Right atrium auricular region (tissue), 2 donors: ENCODE data around the gene ESYT3. TPM values are rescaled to one million over a fixed set of nuclear protein-coding genes. Genes with fewer than 3 reads are reported as not detected.

ENCODE experiments used
- DNase-seq: peaks from one replicate; pipeline ENCODE4 v3.0.0-alpha.2; 2019; ENCODE audit warnings: low spot score
- H3K27ac ChIP-seq, 2 donors: fragments of 200-600 bp; sonication (generic); 1 replicate in 1 of 2; 2 replicates in 1 of 2; pipeline ENCODE4 v1.5.1; 2016 to 2019
- H3K27me3 ChIP-seq, 2 donors: fragments of 200-600 bp; sonication (generic); one replicate each; pipeline versions ENCODE4 v1.5.1 to v1.6.0; 2017 to 2019
- H3K36me3 ChIP-seq: fragments of 200-600 bp; sonication (generic); one replicate; pipeline ENCODE4 v1.5.1; 2016
- H3K4me1 ChIP-seq, 2 donors: fragments of 200-600 bp; sonication (generic); one replicate each; pipeline versions ENCODE4 v1.5.1 to v1.6.0; 2017 to 2019
- H3K4me3 ChIP-seq, 2 donors: fragments of 200-600 bp; sonication (generic); 1 replicate in 1 of 2; 2 replicates in 1 of 2; pipeline ENCODE4 v1.5.1; 2017 to 2019; ENCODE audit warnings: mild to moderate bottlenecking in 1 of 2, moderate library complexity in 1 of 2
- H3K9me3 ChIP-seq, 2 donors: fragments of 200-600 bp; sonication (generic); one replicate each; pipeline ENCODE4 v1.5.1; 2019
- total RNA-seq, 2 donors: library from RNA; depleted of rRNA; stranded (reverse); fragments of >200 nt; gene quantifications; one replicate each; pipeline ENCODE4 v1.1.0, GENCODE V29; 2016
- TF ChIP-seq, protein P1 (sequence below), 2 donors: fragments of 200-600 bp; sonication (generic); IDR thresholded peaks; one replicate each; pipeline ENCODE4 v1.5.1; 2019; ENCODE audit warnings: antibody characterized with exemption in 2 of 2

The ESYT3 gene
- total RNA-seq, 2 donors from 2014 or later, result 1.6 to 2.6 TPM

DNA sequence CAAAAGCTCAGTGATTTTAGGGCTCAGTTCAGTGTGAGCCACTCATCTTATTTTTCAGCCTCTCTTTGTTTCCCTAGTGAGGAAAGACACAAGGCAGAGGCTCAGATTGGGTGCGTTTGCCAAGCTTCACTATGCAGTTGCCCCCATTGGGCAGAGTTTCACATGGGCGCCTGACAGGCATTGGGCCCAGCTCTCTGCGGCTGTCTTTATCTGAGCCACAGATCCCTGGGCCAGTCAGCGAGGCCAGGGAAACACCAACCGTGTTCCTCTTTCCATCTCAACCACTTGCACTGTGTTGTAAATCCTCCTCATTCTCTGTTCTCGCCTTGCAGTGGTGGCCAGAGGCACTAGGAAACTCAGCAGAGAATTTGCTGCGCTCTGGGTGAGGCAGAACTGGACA, 10.8 kb downstream of the ESYT3 start:
- Histone ChIP-seq H3K4me1 (peaks cover 0 to 7% of the 10 kb centered on the region in 2 donors), H3K36me3 (no peaks in the 10 kb centered on the region), H3K9me3 (no peaks in the 10 kb centered on the region), H3K27me3 (no peaks in the 10 kb centered on the region), H3K27ac (no peak overlapping the region), H3K4me3 (no peak overlapping the region)
- no peak for DNase-seq
- TF ChIP-seq, protein P1, sequence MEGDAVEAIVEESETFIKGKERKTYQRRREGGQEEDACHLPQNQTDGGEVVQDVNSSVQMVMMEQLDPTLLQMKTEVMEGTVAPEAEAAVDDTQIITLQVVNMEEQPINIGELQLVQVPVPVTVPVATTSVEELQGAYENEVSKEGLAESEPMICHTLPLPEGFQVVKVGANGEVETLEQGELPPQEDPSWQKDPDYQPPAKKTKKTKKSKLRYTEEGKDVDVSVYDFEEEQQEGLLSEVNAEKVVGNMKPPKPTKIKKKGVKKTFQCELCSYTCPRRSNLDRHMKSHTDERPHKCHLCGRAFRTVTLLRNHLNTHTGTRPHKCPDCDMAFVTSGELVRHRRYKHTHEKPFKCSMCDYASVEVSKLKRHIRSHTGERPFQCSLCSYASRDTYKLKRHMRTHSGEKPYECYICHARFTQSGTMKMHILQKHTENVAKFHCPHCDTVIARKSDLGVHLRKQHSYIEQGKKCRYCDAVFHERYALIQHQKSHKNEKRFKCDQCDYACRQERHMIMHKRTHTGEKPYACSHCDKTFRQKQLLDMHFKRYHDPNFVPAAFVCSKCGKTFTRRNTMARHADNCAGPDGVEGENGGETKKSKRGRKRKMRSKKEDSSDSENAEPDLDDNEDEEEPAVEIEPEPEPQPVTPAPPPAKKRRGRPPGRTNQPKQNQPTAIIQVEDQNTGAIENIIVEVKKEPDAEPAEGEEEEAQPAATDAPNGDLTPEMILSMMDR (IDR thresholded peaks at IDR 0.05), result no peak

DNA sequence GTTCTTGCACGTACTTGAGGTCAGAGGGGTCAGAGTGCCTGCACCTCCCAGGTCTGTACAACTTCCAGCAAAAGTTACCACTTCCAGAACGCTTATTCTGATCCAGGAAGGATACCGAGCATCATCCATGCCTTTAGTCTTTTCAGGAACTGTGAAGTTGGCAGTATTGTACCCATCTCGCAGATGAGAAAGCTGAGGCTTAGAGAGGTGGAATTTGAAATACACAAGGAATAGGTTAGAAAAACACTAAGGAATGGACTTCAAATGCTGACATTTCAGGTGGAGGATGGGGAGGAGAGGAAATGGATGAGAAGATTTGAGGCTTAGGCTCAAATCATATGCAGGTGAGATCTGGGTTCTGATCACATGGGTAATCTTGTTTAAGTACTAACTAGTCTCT, 11.2 kb downstream of the ESYT3 start:
- TF ChIP-seq, protein P1 (IDR thresholded peaks at IDR 0.05), result no peak
- Histone ChIP-seq H3K9me3 (no peaks in the 10 kb centered on the region), H3K36me3 (no peaks in the 10 kb centered on the region), H3K4me1 (peaks cover 0 to 6% of the 10 kb centered on the region in 2 donors), H3K27me3 (no peaks in the 10 kb centered on the region), H3K27ac (no peak overlapping the region), H3K4me3 (no peak overlapping the region)
- no peak for DNase-seq

DNA sequence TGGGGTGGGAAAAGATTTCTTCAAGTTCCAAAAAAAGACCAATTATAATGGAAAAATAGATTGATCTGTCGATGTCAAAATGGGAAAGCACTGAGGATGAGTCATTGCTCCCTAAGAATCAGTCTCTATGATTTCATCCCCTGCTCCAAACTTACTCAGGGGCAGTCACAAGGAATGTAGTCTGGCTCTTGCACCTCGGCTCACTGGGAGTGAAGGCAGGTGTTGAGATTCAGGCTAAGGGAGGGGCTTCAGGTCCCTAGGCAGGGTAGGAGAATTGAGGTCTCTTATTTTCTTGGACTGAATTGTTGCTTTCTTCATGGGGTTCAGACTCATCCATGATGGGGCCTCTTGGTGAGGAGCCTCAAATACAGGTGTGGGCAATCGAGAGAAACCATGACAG, 14.2 kb downstream of the ESYT3 start:
- TF ChIP-seq, protein P1 (IDR thresholded peaks at IDR 0.05), result no peak
- Histone ChIP-seq H3K9me3 (no peaks in the 10 kb centered on the region), H3K27ac (no peak overlapping the region), H3K36me3 (no peaks in the 10 kb centered on the region), H3K27me3 (no peaks in the 10 kb centered on the region), H3K4me3 (no peak overlapping the region), H3K4me1 (no peaks in the 10 kb centered on the region)
- DNase-seq, result no peak

DNA sequence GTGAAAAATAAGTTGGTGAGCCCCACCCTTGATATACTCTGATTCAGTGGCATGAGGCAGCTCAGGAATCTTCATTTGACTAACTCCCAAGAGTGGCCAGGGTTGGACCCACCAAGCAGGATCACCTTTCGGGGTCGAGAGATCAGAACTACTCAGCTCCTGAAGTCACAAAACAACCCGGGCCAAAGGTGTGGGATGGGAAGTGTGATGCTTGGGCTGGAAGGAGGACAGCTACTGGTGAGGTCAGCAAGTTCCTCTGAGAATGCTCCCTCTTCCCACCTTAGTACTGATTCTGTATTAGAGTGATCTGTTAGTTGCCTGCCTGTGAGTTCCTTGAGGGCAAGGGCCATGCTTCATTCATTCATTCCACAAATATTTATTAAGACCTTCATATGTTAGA, 15.1 kb downstream of the ESYT3 start:
- Histone ChIP-seq H3K27ac (no peak overlapping the region), H3K9me3 (no peaks in the 10 kb centered on the region), H3K27me3 (no peaks in the 10 kb centered on the region), H3K4me1 (no peaks in the 10 kb centered on the region), H3K36me3 (no peaks in the 10 kb centered on the region), H3K4me3 (no peak overlapping the region)
- DNase-seq, result no peak
- TF ChIP-seq, protein P1 (IDR thresholded peaks at IDR 0.05), result no peak

DNA sequence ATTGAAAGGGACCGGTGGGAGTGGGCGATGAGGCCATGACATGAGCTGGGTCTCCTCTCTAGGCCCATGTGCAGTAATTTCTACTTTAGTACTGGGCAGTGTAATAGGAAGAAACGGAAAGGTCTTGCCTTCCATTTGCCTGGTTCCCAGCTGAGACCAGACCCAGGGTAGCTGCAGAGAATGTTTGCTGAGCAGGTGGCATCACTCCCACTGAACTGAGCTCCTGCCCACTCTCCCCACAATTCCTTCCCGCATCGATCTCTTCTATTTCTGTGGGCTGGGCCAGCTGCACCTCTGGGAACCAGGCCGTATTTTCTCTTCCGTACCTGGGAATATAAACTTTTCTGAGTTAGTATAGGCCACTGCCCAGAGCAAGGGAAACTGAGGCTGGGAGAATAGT, 15.8 kb downstream of the ESYT3 start:
- Histone ChIP-seq H3K36me3 (no peaks in the 10 kb centered on the region), H3K27ac (no peak overlapping the region), H3K9me3 (no peaks in the 10 kb centered on the region), H3K4me3 (no peak overlapping the region), H3K4me1 (no peaks in the 10 kb centered on the region), H3K27me3 (no peaks in the 10 kb centered on the region)
- no peak for DNase-seq
- TF ChIP-seq, protein P1 (IDR thresholded peaks at IDR 0.05), result no peak

DNA sequence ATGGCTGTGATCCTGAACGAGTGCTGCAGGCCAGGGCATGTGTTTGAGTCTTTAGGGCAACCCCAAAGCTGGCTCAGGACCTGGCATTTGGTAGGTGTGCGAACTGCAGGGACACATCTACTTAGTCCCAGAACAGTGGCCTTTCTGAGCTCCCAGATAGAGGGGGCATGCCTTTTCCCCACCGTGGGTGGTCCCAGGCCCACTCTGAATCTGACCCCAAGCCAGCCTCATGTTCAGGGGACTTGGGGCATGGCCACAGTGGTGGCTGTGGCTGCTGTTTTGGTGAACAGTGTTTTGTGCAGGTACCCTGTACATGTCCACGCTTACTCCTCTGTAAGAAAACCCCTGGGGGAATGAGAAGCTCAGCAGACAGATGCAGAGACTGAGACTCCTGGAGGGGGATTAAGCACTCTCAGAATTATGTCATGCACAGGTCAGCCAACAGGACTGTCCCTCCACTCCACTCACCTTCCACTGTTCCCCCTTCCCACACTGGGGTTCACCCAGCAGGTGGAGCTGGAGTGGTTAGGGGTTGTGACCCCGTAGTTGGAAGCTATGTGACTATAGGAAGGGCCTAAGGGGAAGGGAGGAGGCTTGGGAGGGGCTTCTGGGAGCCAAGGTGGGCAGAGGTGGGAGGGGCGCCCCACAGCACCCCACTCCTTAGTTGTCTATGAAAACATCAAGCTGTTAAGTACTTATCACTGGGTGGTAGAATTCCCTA, 16.4 kb downstream of the ESYT3 start:
- TF ChIP-seq, protein P1 (IDR thresholded peaks at IDR 0.05), result no peak
- no peak overlapping the region for H3K27ac ChIP-seq
- H3K27me3 ChIP-seq, result no peaks in the 10 kb centered on the region
- no peak overlapping the region for H3K4me3 ChIP-seq
- no peaks in the 10 kb centered on the region for H3K4me1 ChIP-seq
- H3K9me3 ChIP-seq, result no peaks in the 10 kb centered on the region
- DNase-seq, result no peak
- H3K36me3 ChIP-seq, result no peaks in the 10 kb centered on the region
